ENCODE results near the gene TLE3. TPM values are rescaled to one million over a fixed set of nuclear protein-coding genes. Genes with fewer than 3 reads are reported as not detected.
A peak's percentile ranks its signal among the peaks of the same experiment; 100 is the strongest.

The TLE3 gene
- total and polyA plus RNA-seq, 2 of the 4 experiments (the other 2 are of a cell fraction): 6.5 to 16.3 TPM

DNA sequence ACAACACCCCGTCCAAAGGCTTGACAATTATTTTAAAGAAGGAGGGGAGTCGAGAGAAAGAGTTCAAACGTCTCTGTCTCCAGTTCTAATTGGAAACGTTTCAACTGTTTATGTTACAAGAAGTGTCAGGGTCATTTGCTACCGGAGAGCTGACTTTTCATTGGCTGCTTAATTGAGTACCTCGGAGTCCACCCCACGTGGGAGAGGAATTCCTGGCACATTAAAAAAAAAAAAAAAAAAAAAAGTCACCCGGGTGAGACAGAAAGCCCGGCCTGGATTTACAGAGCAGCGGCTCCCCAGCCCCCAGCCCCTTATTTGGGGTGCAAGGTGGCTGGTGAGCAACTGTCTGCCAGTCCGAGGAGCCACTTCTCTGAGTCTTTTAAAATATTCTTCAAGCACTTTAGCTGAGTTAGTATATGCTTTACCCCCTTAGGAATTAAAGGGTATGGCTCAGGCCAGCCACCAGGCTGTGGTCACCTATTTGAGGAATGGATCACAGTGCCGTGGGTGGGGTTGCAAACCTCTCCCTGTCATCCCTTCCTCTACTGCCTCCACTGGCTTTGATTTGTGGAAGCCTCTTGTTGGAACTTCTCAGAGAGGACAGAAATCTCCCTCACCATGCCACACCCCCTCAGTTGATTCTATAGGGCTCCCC, 3.9 kb upstream of the TLE3 start:
- POLR2A ChIA-PET (ENCODE audit: unreplicated experiment): interaction anchor here (0.6 to 1.5 kb wide), 4 partner anchors 10 to 581 kb away, joined by 3 to 11 read pairs (median 4); no protein-coding TSS in a partner anchor
- Histone ChIP-seq H2BK15ac (ENCODE audit: low read depth, low read length) (peak overlapping the region; percentile 34; the same call in 1 of the 3 replicates), H3K4me1 (ENCODE audit: control insufficient read depth, insufficient read depth, low read length) (peaks cover 18% of the 10 kb centered on the region), H4K8ac (ENCODE audit: low read depth in 2 of 2, low read length in 2 of 2) (no peak overlapping the region), H2AFZ (replicated peaks; ENCODE audit: low read length, poor library complexity) (no peak overlapping the region), H4K91ac (ENCODE audit: insufficient read depth, low read depth, low read length) (no peak overlapping the region), H4K5ac (ENCODE audit: low read depth, low read length) (no peak overlapping the region), H3K4me3 (ENCODE audit: insufficient read depth, low read depth, low read length) (no peak overlapping the region), H2AK5ac (ENCODE audit: low read depth, low read length) (peak overlapping the region; percentile 47), H3K4me2 (ENCODE audit: low read depth, low read length) (peak overlapping the region; percentile 58), H2AK9ac (replicated peaks; ENCODE audit: low read depth, low read length, poor library complexity) (no peak overlapping the region), H3K27me3 (ENCODE audit: control insufficient read depth, insufficient read depth, low read length) (peaks cover 32% of the 10 kb centered on the region), H3K9ac (ENCODE audit: low read depth, low read length) (no peak overlapping the region), H2BK5ac (ENCODE audit: low read depth, low read length, poor library complexity, severe bottlenecking) (no peak overlapping the region), H2BK20ac (ENCODE audit: low read depth, low read length) (0 out of 2 replicates have a peak overlapping the region, but pooled peaks have one; percentile 27), H3K4ac (ENCODE audit: low read depth, low read length) (no peak overlapping the region), H3K23ac (ENCODE audit: low read depth, low read length) (no peak overlapping the region), H4K20me1 (ENCODE audit: insufficient read depth, low read length) (no peaks in the 10 kb centered on the region), H3K18ac (ENCODE audit: low read depth, low read length) (no peak overlapping the region), H2BK120ac (ENCODE audit: low read depth, low read length) (no peak overlapping the region; the same call in 1 of the 2 replicates), H3K56ac (ENCODE audit: extremely low read depth, insufficient read depth, low read length) (no peak overlapping the region), H3K79me1 (ENCODE audit: low read depth in 1 of 2, low read length in 2 of 2) (no peaks in the 10 kb centered on the region; a peak in 1 of 4 replicates), H3K9me3 (ENCODE audit: control insufficient read depth, insufficient read depth, low read length) (no peaks in the 10 kb centered on the region), H3K14ac (replicated peaks; ENCODE audit: low read depth, low read length) (no peak overlapping the region), H3K9me1 (ENCODE audit: insufficient read depth, low read length) (no peaks in the 10 kb centered on the region), H3K36me3 (ENCODE audit: control insufficient read depth, insufficient read depth, low read length) (no peaks in the 10 kb centered on the region), H3K27ac (ENCODE audit: insufficient read depth, low read length) (no peak overlapping the region)
- no TSS peak for BruUV-seq (replicated peaks)
- dilution Hi-C loops (cut with HindIII; ENCODE audit: low sequenced_read_pairs, unreplicated experiment) (no loop called here), in situ Hi-C loops (cut with MboI; ENCODE audit: low sequenced_read_pairs) (no loop called here), intact Hi-C loops (cut with micrococcal nuclease) (loop anchor here (1.0 kb wide), 1 partner anchor 10 kb away; no protein-coding TSS in a partner anchor)
- CTCF ChIA-PET: no interaction called here
- ATAC-seq (ENCODE audit: low read depth): no peak
- DNase-seq: peak; percentile 86
- WGBS, 2 experiments (ENCODE audit: extremely low coverage in 2 of 2, insufficient read length in 1 of 2): no CpG with 5 or more reads among the region's 12 CpGs
- TF ChIP-seq CHD1 (IDR thresholded peaks at IDR 0.05; ENCODE audit: low read depth, low read length) (no peak), BHLHE40 (IDR thresholded peaks at IDR 0.05; ENCODE audit: low read depth, low read length) (no peak), POLR2A (IDR thresholded peaks at IDR 0.05; ENCODE audit: low read depth, low read length) (no peak), SMC3 (IDR thresholded peaks at IDR 0.05; ENCODE audit: low read depth, low read length) (peak; percentile 11; the same call in 1 of the 2 replicates), RCOR1 (IDR thresholded peaks at IDR 0.05; ENCODE audit: insufficient replicate concordance, low read length) (no peak), CEBPB (IDR thresholded peaks at IDR 0.05; ENCODE audit: low read depth, low read length) (no peak), FOS (IDR thresholded peaks at IDR 0.05; ENCODE audit: low read depth, low read length) (no peak), MXI1 (IDR thresholded peaks at IDR 0.05; ENCODE audit: borderline replicate concordance, low read depth, low read length) (no peak), CTCF (conservative IDR thresholded peaks at IDR 0.05; ENCODE audit: low read depth, low read length) (no peak), MAFK (IDR thresholded peaks at IDR 0.05; ENCODE audit: low read depth, low read length) (no peak), USF2 (IDR thresholded peaks at IDR 0.05; ENCODE audit: low read depth, low read length) (peak; percentile 69), MAZ (IDR thresholded peaks at IDR 0.05; ENCODE audit: borderline replicate concordance, low read depth, low read length) (0 out of 2 replicates have a peak, but pooled peaks have one; percentile 30), RFX5 (IDR thresholded peaks at IDR 0.05; ENCODE audit: low read depth, low read length) (no peak), RAD21 (IDR thresholded peaks at IDR 0.05; ENCODE audit: low read length) (no peak)
- TF ChIP-seq, protein P1, sequence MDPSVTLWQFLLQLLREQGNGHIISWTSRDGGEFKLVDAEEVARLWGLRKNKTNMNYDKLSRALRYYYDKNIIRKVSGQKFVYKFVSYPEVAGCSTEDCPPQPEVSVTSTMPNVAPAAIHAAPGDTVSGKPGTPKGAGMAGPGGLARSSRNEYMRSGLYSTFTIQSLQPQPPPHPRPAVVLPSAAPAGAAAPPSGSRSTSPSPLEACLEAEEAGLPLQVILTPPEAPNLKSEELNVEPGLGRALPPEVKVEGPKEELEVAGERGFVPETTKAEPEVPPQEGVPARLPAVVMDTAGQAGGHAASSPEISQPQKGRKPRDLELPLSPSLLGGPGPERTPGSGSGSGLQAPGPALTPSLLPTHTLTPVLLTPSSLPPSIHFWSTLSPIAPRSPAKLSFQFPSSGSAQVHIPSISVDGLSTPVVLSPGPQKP (IDR thresholded peaks at IDR 0.05; ENCODE audit: borderline replicate concordance, low read depth, low read length): no peak
